ENCODE measurements around the gene WNT11. TPM values are rescaled to one million over a fixed set of nuclear protein-coding genes. Genes with fewer than 3 reads are reported as not detected.

The WNT11 gene
- total RNA-seq, 2 experiments from 2014 or later, result 0.20 TPM; not detected in 1

GRCh38 chr11:76167590-76167989 is 38.7 kb downstream of the WNT11 start:
- H3K27ac Mint-ChIP-seq, result no peak overlapping the region
- H3K36me3 Mint-ChIP-seq (ENCODE audit: low read depth), result no peaks in the 10 kb centered on the region
- DNase-seq, result no peak
- peaks cover 13% of the 10 kb centered on the region for H3K4me1 Mint-ChIP-seq
- POLR2A ChIA-PET, result no interaction called here
- H3K27me3 Mint-ChIP-seq, result peaks cover 7% of the 10 kb centered on the region
- no peaks in the 10 kb centered on the region for H3K9me3 Mint-ChIP-seq
- CTCF ChIA-PET, result no interaction called here
- H3K4me3 Mint-ChIP-seq, result no peak overlapping the region

- no peak overlapping the region for H3K4me3 Mint-ChIP-seq
- H3K27me3 Mint-ChIP-seq, result peaks cover 7% of the 10 kb centered on the region
- H3K4me1 Mint-ChIP-seq, result peaks cover 13% of the 10 kb centered on the region
- POLR2A ChIA-PET, result no interaction called here
- H3K9me3 Mint-ChIP-seq, result no peaks in the 10 kb centered on the region
- H3K36me3 Mint-ChIP-seq (ENCODE audit: low read depth), result no peaks in the 10 kb centered on the region
- DNase-seq, result peak; percentile 35
- H3K27ac Mint-ChIP-seq, result no peak overlapping the region
- CTCF ChIA-PET, result interaction anchor here (2.1 kb wide), 1 partner anchor 14 kb away, joined by 9 read pairs; no protein-coding TSS in a partner anchor
Observed at GRCh38 chr11:76166314-76166713, 40.0 kb downstream of the WNT11 start.

- Mint-ChIP-seq H3K27me3 (peaks cover 7% of the 10 kb centered on the region), H3K36me3 (ENCODE audit: low read depth) (no peaks in the 10 kb centered on the region), H3K9me3 (no peaks in the 10 kb centered on the region), H3K4me1 (peaks cover 13% of the 10 kb centered on the region), H3K27ac (no peak overlapping the region), H3K4me3 (no peak overlapping the region)
- no peak for DNase-seq
- ChIA-PET CTCF (interaction anchor here (2.1 kb wide), 1 partner anchor 13 kb away, joined by 9 read pairs; no protein-coding TSS in a partner anchor), POLR2A (no interaction called here)
Observed at GRCh38 chr11:76164861-76165751, 41.2 kb downstream of the WNT11 start.

GRCh38 chr11:76164081-76164480 is 42.2 kb downstream of the WNT11 start:
- H3K9me3 Mint-ChIP-seq, result no peaks in the 10 kb centered on the region
- no peak overlapping the region for H3K4me3 Mint-ChIP-seq
- peaks cover 7% of the 10 kb centered on the region for H3K27me3 Mint-ChIP-seq
- ChIA-PET POLR2A (no interaction called here), CTCF (no interaction called here)
- H3K27ac Mint-ChIP-seq, result no peak overlapping the region
- H3K36me3 Mint-ChIP-seq (ENCODE audit: low read depth), result no peaks in the 10 kb centered on the region
- DNase-seq, result no peak
- H3K4me1 Mint-ChIP-seq, result peaks cover 13% of the 10 kb centered on the region

GRCh38 chr11:76163289-76163880 is 42.9 kb downstream of the WNT11 start:
- H3K27me3 Mint-ChIP-seq, result peaks cover 5% of the 10 kb centered on the region
- no peak overlapping the region for H3K27ac Mint-ChIP-seq
- DNase-seq, result no peak
- H3K4me3 Mint-ChIP-seq, result no peak overlapping the region
- POLR2A ChIA-PET, result no interaction called here
- peaks cover 12% of the 10 kb centered on the region for H3K4me1 Mint-ChIP-seq
- CTCF ChIA-PET, result no interaction called here
- H3K9me3 Mint-ChIP-seq, result no peaks in the 10 kb centered on the region
- no peaks in the 10 kb centered on the region for H3K36me3 Mint-ChIP-seq (ENCODE audit: low read depth)

- H3K27ac Mint-ChIP-seq, result no peak overlapping the region
- no peaks in the 10 kb centered on the region for H3K9me3 Mint-ChIP-seq
- no peaks in the 10 kb centered on the region for H3K36me3 Mint-ChIP-seq (ENCODE audit: low read depth)
- ChIA-PET POLR2A (no interaction called here), CTCF (no interaction called here)
- no peak overlapping the region for H3K4me3 Mint-ChIP-seq
- H3K27me3 Mint-ChIP-seq, result peaks cover 2% of the 10 kb centered on the region
- no peak for DNase-seq
- peaks cover 10% of the 10 kb centered on the region for H3K4me1 Mint-ChIP-seq
Observed at GRCh38 chr11:76162336-76163288, 43.7 kb downstream of the WNT11 start.

- Mint-ChIP-seq H3K27me3 (peaks cover 6% of the 10 kb centered on the region), H3K27ac (no peak overlapping the region), H3K36me3 (ENCODE audit: low read depth) (no peaks in the 10 kb centered on the region), H3K4me3 (no peak overlapping the region), H3K9me3 (no peaks in the 10 kb centered on the region), H3K4me1 (peaks cover 4% of the 10 kb centered on the region)
- ChIA-PET POLR2A (no interaction called here), CTCF (no interaction called here)
- DNase-seq, result no peak
Observed at GRCh38 chr11:76161261-76161961, 44.9 kb downstream of the WNT11 start.

GRCh38 chr11:76160856-76161255 is 45.4 kb downstream of the WNT11 start:
- CTCF ChIA-PET, result no interaction called here
- Mint-ChIP-seq H3K4me1 (no peaks in the 10 kb centered on the region), H3K27ac (no peak overlapping the region), H3K36me3 (ENCODE audit: low read depth) (no peaks in the 10 kb centered on the region), H3K27me3 (peaks cover 7% of the 10 kb centered on the region), H3K9me3 (no peaks in the 10 kb centered on the region), H3K4me3 (no peak overlapping the region)
- no peak for DNase-seq
- POLR2A ChIA-PET, result no interaction called here

GRCh38 chr11:76159983-76160661 is 46.2 kb downstream of the WNT11 start:
- DNase-seq, result no peak
- no peaks in the 10 kb centered on the region for H3K9me3 Mint-ChIP-seq
- H3K4me1 Mint-ChIP-seq, result no peaks in the 10 kb centered on the region
- no peak overlapping the region for H3K4me3 Mint-ChIP-seq
- H3K36me3 Mint-ChIP-seq (ENCODE audit: low read depth), result no peaks in the 10 kb centered on the region
- peaks cover 13% of the 10 kb centered on the region for H3K27me3 Mint-ChIP-seq
- H3K27ac Mint-ChIP-seq, result no peak overlapping the region
- CTCF ChIA-PET, result no interaction called here
- POLR2A ChIA-PET, result no interaction called here

GRCh38 chr11:76159303-76159937 is 46.9 kb downstream of the WNT11 start:
- Mint-ChIP-seq H3K27me3 (peaks cover 13% of the 10 kb centered on the region), H3K36me3 (ENCODE audit: low read depth) (no peaks in the 10 kb centered on the region), H3K9me3 (no peaks in the 10 kb centered on the region), H3K27ac (no peak overlapping the region), H3K4me3 (no peak overlapping the region), H3K4me1 (no peaks in the 10 kb centered on the region)
- ChIA-PET CTCF (interaction anchor here (0.7 to 1.1 kb wide), 2 partner anchors 49 to 262 kb away, joined by 3 to 4 read pairs; no protein-coding TSS in a partner anchor), POLR2A (no interaction called here)
- no peak for DNase-seq

GRCh38 chr11:76158394-76159302 is 47.7 kb downstream of the WNT11 start:
- DNase-seq, result no peak
- POLR2A ChIA-PET, result no interaction called here
- Mint-ChIP-seq H3K4me3 (no peak overlapping the region), H3K27me3 (peaks cover 16% of the 10 kb centered on the region), H3K9me3 (no peaks in the 10 kb centered on the region), H3K4me1 (peaks cover 2% of the 10 kb centered on the region), H3K36me3 (ENCODE audit: low read depth) (no peaks in the 10 kb centered on the region), H3K27ac (no peak overlapping the region)
- CTCF ChIA-PET, result interaction anchor here (0.7 to 1.1 kb wide), 2 partner anchors 49 to 262 kb away, joined by 3 to 4 read pairs; no protein-coding TSS in a partner anchor

Data from activated CD4-positive, alpha-beta memory T cell treated with anti-CD3 and anti-CD28 coated beads, Interleukin-2, amount 10 ng/mL, durations not matched to agents 7 days and 5 days (primary cell).